Right hindlimb (tissue), 1 donor: Measurements from ENCODE around the gene SMAD9.

Experiments
- DNase-seq: peaks from one replicate; pipeline ENCODE4 v3.0.0-alpha.2; 2018

Gene SMAD9

DNA sequence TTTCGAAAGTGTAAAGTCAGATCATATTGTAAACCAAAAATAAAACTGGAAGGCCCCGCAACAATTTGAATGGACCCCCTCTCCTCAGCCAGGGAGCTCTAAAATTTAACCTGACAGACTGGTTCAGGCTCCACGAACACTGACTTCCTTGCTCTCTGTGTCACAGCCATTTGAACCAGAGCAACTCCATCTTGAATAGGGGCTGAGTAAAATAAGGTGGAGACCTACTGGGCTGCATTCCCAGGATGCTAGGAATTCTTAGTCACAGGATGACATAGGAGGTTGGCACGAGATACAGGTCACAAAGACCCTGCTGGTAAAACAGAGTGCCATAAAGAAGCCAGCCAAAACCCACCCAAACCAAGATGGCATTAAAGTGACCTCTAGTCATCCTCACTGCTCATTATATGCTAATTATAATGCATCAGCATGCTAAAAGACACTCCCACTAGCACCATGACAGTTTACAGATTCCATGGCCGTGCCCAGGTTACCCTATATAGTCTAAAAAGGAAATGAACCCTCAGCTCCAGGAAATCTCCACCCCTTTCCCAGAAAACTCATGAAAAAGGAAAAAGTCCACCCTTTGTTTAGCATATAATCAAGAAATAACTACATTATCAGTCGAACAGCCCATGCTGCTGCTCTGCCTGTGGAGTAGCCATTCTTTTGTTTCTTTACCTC, 57.9 kb downstream of the SMAD9 start:
- DNase-seq: no peak

DNA sequence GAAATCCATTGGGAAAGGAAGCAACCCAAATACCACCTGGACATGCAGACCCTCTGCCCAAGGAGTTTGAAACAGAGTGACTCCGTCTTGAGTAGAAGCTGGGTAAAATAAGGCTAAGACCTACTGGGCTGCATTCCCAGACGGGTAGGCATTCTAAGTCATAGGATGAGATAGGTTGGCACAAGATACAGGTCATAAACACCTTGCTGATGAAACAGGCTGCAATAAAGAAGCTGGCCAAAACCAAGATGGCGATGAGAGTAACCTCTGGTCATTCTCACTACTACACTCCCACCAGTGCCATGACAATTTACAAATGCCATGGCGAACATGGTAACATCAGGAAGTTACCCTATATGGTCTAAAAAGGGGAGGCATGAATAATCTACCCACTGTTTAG, 60.8 kb downstream of the SMAD9 start:
- DNase-seq: no peak

DNA sequence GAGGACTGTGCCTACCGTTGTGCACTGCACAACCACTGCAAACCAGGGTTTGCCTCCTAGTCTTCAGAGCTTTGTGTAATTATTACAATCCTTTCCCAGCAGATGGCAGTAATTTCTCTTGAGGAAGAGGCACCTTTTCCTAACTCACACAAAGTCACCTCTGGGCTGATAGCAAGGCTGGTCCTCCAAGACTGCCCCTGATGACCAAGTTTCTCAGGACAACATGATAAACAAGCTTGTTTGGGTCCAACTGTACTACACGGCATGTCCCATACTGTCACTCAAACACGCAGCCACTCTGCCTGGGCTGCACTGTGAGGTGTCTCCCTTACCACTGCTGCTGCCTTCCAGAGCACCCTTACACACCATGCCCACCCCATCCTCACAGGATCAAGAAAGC, 61.7 kb downstream of the SMAD9 start:
- no peak for DNase-seq

DNA sequence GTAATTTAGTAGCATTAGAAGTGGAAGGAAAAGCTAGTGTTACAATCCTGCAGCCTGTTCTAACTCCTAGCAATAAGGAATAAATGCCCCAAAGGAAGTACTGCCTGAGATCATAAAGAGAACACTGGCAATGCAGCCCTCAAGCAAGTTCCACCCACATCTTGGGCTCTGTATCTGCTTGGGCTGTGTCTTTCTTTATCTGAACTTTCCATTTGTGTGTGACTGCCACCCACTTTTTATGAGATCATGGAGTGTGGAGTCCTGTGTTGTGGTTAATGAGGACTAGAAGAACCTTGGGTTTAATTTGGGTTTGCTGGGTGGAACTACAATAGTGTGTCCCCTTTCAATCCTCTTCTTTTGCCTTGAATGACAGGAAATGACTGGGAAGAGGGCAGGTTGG, 62.8 kb downstream of the SMAD9 start:
- no peak for DNase-seq

DNA sequence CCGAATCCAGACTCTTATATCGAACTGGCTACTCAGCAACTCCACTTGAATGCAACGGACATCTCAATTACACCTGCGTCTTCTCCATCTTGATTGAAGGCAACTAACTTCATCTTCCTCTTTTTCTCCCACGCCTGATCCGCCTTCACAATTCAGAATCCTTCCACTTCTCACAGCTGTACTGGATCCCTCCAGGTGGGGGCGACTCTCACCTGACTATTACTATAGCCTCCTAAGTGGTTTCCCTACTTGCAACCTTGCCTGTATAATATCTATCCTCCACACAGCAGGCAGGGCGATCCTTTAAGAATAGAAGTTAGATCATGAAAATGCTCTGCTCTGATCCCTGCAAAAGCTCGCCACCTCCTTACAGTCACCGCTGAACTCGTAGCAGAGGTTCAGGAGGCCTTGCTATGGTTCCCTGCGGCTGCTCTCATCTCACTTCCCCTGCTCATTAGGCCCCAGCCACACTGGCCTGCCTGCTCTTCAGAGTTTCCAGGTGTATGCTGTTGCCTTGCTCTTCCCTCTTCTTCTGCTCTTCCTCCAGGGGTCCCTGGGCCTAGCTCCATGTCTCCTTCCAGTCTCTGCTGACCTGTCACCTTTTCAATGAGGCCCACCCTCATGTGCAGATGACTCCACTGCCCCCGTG, 69.1 kb downstream of the SMAD9 start:
- DNase-seq: no peak

DNA sequence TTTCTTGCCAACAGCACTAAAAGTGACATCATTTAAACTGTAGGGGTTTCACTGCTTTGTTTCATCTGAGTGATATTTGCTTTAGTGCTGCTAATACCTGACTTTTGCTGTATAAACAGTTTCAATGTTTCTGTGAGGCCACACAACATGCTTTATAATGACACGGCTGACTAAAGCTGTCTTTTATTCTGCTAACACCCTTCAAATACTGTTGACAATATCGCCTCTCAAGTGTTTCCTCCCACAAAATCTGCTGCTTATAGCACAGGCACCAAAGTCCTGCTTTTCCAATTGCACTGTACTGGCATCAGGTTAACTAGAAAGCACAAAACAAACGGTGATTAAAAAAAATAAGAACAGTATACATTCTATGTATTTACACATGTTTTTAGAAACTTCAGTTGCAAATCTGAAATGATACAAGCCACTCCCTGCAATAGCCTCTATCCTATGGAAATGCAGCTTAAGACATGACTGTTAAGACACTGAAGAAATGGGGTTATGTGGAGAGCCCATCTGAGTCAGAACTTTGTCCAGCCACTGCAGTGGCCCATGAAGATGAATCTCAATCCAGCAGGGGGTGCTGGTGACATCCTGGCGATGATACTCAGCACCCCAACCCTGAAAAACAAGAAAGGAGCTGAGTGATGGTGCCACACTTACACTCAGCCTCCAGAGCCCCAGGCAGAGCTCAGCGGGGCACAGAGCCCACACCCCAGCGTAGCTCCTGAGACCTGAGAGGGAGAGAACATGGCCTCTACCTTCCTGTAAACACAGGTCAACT, 71.6 kb downstream of the SMAD9 start:
- no peak for DNase-seq

DNA sequence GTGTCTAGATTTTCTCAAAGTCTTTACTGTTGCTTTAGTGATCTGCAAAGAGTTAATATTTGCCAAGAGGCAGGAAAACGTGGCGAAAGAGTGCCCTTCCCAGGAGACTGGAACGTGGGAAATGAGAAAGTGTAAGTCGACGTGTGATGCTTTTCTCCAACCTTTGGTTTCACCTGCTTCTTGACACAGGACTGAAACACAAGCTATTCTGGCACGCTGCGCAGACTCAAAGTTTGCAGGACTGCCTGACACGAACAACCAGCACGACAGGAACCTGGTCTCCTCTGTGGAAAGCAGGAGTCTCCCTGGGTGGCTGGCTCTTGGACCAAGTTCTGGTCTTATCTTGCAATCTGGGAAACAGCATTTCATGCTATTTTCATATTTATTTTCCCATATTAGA, 72.4 kb downstream of the SMAD9 start:
- DNase-seq: no peak

DNA sequence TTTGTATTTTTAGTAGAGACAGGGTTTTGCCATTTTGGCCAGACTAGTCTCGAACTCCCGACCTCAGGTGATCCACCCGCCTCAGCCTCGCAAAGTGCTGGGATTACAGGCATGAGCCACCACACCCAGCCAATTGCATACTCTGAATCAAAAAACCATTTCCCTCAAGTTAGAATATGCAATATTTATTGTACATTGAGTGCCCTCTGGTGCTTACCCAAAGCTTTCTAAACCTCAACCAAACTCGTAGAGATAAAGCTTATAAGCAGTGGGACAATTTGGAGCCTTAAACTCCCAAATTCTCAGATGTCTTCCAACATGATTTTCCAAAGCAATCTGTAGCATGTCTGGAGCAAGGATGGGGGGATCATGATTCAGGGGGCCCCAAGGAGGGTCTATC, 78.6 kb downstream of the SMAD9 start:
- DNase-seq: no peak

DNA sequence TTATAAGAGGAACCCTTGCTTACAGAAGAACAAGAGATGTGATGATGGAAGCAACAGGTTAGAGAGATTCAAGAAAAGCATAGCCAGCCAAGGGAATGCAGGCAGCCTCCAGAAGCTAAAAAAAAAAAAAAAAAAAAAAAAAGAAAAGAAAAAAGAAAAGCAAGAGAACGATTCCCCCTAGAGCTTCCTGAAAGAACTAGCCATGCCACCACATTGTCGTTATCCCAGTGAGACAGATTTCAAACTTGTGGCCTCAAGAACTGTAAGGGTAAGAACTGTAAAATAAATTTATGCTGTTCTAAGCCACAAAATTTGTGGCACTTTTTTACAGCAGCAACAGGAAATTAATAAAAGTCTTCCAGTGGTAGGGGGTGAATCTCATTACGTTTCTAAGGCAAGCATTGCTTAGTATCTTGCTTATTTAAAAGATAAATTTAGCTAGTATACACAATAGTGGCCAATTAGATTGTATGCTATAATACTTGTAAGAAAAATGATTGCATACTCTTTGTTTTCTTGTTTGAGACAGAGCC, 79.3 kb downstream of the SMAD9 start:
- no peak for DNase-seq

DNA sequence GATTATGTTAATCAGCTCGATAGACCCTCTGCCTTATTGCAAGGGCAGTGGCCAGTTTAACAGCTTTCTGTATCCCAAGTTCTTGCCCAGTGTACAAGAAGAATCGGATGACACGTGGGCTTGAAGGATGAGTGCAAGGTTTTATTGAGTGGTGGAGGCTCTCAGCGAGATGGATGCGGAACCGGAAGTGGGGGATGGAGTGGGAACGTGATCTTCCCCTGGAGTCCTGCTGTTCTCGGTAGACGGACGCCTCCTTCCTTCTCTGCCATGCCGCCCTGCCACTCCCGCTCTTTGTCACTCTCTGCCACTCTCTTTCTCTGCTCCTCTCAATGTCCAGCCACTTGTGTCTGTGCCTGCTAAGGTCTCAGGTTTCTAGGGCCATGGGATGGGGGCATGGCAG, 80.1 kb downstream of the SMAD9 start:
- DNase-seq: no peak

DNA sequence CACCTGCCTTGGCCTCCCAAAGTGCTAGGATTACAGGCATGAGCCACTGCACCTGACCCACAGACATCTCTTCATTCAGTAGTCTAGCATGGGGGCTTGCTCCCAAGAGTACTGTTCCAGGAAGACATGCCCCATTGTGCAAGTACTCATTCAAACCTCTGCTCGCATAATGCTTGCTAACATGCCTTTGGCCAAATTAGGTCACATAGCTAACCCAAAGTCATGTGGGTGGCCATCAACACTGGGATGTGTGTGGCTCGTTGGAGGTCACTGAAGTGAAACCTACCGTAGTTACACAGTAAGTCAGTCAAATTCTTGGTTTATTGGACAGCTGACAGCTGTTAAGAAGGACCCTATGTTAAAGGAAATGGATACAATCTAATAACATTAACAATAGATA, 80.8 kb downstream of the SMAD9 start:
- DNase-seq: no peak

DNA sequence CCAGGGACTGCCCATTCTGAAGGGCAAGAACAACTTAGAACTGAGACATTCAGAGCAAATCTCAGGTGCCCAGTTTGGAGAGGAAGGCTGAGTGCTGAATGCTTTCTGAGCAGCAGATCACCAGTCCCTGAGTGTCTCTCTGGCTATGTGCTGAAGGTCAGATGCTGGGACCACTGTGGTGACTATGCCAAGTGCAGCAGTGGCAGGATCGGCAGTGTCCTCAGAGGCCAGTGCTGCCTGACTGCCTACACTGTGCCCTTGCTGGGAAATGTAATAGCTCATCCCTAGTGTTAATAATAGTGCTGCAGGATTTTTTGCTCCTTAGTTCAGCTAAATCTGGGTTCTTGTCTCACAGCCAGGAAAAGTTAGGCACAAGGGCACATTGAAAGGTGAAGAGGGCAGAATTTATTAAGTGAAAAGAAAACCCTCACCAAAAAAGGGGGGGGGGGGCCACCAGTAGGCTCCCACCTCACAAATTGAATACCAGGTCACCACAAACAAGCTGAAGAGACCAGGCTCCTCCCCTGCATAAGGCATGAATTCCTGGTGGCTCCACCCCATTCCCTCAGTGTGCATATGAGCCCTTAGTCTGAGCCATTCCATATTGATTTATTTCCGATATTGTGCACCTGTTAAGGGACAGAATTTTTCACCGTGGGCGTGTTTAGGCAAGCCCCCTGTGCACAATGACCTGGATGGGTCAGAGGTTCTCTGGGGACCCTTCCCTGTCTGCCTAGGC, 82.5 kb downstream of the SMAD9 start:
- no peak for DNase-seq

DNA sequence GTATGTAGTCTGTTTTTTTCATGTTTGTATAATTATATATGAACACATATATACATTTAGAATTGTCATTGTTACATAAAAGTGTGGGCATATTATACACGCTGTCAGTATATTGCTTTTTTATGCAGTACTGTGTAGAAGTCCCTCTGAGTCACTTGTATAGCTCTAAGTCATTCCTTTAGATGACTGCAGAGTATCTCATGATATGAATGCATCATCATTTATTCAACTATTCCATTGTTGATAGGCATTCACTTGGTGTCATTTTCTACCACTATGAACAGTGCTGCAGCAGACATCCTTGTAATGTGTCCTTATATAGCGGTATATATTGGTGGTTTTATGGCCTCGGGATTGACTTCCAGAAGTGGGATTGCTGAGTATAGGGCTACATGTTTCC, 85.7 kb downstream of the SMAD9 start:
- DNase-seq: no peak

DNA sequence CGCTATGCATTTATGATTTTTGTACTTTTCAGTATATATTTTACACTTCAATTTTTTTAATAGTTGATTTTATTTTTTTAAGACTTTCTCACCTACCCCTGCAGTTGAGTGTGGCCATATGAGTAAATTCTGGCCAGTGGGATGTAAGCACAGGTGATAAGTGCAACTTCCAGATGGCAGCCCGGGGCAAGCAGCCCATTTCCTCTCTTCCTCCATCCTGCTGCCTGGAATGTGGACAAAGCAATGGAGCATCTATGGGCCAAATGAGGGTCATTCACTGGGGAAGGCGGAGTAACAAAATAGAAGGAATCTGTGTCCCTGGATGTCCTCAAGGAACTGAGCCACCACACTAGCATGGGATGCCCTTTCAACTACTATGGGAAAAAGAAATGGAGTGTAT, 88.7 kb downstream of the SMAD9 start:
- no peak for DNase-seq

DNA sequence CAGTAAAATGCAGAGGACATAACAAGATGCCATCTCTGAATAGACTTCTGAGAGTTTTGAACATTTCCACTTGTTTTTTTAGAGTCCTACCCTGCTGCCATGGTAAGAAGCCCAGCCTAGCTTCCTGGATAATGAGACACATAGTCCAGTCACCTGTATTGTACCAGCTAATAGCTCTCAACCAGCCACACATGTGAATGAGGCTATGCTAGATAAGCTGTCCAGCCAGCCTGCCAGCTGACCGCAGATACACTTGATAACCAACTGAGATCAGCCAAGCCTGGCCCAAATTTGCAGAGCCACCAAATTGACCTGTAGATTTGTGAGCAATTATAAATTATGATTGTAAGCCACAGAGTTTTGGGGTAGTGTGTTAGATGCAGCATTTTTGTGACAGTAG, 90.3 kb downstream of the SMAD9 start:
- no peak for DNase-seq

DNA sequence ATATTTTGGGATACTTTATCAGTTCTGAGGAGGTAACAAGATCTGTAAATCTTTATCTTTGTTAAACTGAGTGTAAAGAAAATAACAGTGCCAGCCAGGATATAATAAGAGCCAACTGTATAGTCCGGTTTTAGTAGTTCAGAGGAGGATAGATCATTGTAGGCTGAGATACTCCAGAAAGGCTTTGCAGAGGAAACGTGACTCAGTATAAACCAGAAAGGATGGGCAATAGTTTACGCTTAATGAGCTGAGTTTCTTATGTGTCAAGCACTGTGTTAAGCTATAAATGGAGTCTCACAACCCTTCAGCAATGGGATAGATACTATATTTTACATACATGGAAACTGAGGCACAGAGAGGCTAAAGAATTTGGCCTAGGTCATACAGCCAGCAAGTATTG, 97.3 kb downstream of the SMAD9 start:
- DNase-seq: no peak

DNA sequence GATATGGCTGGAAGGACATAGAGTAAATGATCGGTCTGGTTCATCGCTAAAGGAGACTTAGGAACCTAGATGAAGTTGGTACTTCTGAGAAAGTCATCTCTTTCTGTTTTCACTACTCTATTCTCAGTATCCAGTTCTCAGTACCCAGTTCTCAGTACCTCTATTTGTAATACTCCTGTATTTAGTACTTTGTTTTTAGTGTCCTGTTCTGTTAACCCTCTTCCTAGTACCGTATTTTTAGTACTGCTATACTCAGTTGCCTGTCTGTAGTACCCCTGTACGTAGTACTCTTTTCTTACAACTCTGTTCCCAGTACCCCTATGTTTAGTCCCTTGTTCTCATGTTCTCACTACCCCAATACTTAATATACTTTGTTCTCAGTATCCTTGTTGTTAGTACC, 99.8 kb downstream of the SMAD9 start:
- DNase-seq: no peak

DNA sequence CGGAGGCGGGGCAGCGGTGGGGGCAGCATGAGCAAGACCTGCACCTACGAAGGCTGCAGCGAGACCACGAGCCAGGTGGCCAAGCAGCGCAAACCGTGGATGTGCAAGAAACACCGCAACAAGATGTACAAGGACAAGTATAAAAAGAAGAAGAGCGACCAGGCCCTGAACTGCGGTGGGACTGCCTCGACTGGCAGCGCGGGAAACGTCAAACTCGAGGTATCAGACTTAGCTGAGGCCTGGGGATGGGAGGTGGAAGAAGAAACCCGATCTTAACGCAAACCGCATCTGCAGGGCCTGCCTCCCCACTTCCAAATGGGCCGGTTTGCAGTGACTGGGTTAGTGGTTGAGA, 100.3 kb downstream of the SMAD9 start:
- no peak for DNase-seq

DNA sequence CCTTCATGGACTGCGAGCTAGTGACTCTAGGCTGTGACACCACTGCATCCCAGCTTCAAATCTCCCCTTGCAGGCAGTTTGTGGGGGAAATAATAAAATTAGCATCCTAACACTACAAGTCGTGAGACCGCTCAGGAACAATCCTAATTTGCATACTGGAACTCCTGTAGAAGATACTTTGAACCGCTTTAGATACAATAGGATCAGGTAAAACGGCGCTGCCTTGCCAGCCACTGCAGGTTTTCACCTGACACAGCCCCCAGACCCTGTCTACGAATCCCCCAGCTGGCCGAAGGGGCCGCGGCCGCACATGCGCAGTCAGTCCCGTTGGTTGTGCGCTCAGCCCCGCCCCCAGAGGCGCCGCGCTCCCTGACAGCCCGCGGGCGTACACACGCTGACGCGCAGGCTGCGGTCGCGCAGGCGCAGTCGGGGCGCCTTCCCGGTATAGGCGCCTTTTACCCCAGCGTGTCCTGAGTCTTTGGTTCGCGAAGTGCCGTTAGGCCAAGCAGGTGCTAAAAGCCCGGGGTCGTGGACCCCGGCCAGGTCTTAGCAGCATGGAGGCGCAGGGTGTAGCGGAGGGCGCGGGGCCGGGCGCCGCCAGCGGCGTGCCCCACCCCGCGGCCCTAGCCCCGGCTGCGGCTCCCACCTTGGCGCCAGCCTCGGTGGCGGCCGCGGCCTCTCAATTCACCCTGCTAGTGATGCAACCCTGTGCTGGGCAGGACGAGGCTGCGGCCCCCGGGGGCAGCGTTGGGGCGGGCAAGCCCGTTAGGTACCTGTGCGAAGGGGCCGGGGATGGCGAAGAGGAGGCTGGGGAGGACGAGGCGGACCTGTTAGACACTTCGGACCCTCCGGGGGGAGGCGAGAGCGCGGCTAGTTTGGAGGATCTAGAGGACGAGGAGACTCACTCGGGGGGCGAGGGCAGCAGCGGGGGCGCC, 101.0 kb downstream of the SMAD9 start, which contains the start of gene RFXAP:
RFXAP (plus strand) TSS at position 419 of the 935 bp plus-strand sequence; CDS start at position 555, 136 bp downstream.
- peak; percentile 94 for DNase-seq

DNA sequence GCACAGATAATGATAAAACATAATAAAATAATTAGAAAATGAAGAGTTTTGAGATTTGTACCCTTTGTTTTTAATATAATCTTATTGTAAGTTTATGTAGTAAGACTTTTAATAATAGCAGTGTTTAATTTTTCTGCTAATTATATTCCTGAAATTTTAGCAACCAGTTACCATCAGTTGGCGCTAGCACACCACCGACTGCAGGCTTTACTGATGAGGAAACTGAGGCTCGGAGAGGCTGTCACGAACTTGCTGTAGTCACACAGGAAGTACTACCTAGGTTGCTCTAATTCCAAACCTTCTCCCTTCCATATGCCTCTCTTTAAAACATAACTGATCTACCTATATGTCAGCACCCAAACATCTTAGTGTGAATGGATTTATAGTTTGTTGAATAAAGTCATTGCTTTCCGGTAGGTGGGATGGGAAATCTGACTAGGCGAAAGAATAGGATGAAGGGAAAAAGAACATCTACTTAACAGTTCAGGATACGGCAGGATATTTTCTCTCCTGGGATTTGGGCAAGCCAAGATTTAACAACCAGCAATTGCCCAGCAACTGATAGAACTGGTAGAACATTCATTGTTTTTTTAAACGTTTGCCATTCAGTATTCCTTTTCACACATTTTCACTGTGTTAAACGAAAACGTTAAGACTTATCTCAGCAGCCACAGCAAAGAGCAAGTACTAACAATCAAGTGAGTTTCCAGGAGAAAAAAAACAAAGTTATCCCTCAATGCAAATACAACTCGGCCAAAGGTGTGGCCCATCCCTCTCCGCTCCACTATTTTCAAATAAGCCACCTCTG, 101.8 kb downstream of the SMAD9 start:
- DNase-seq: no peak

DNA sequence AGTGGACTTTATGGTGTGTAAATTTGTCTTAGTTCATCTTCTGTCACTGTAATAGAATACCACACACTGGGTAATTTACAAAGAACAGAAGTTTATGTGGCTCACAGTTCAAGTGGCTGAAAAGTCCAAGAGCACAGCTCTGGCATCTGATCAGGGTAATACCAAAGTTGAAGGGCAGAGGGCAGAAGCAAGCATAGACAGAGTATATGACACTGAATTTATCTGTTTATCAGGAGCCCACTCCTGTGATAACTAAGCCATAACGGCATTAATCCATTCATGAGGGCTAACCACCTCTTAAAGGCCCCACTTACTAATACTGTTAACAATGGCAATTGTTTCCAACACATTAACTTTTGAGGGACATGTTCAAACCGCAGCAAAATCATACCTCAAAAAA, 105.0 kb downstream of the SMAD9 start:
- DNase-seq: no peak
